Activated CD4-positive, alpha-beta T cell treated with anti-CD3 and anti-CD28 coated beads, Interleukin-2, amount 50 U/mL, for 1 hour (primary cell): Measurements from ENCODE around the gene DDX25.
"Not testable (repeated sequence)": the region's sequence is repeated elsewhere in the genome, so short reads cannot be mapped to it uniquely, and the experiment has no call there.

Experiments used
- DNase-seq: peaks from one replicate; pipeline ENCODE4 v3.0.0-alpha.2; 2020

The DDX25 gene

GRCh38 chr11:125910226-125910849 lies 6.0 kb downstream of the DDX25 start:
- DNase-seq, result no peak

GRCh38 chr11:125914601-125915000 lies 10.3 kb downstream of the DDX25 start:
- not testable (repeated sequence) for DNase-seq

- no peak for DNase-seq
Observed at GRCh38 chr11:125916683-125917347, 12.5 kb downstream of the DDX25 start.

GRCh38 chr11:125918140-125918840 lies 14.0 kb downstream of the DDX25 start:
- no peak for DNase-seq

- no peak for DNase-seq
Observed at GRCh38 chr11:125921042-125921441, 16.7 kb downstream of the DDX25 start.

GRCh38 chr11:125922156-125922555 lies 17.8 kb downstream of the DDX25 start:
- no peak for DNase-seq

GRCh38 chr11:125923012-125923579 lies 18.8 kb downstream of the DDX25 start:
- DNase-seq, result peak; percentile 50

- no peak for DNase-seq
Observed at GRCh38 chr11:125923633-125924032, 19.3 kb downstream of the DDX25 start.

GRCh38 chr11:125924384-125925007 lies 20.2 kb downstream of the DDX25 start:
- DNase-seq, result no peak

GRCh38 chr11:125925247-125925740 lies 21.0 kb downstream of the DDX25 start:
- DNase-seq, result no peak

GRCh38 chr11:125925804-125926203 lies 21.5 kb downstream of the DDX25 start:
- no peak for DNase-seq

GRCh38 chr11:125926682-125927081 lies 22.4 kb downstream of the DDX25 start:
- no peak for DNase-seq

- DNase-seq, result no peak
Observed at GRCh38 chr11:125929445-125930075, 25.3 kb downstream of the DDX25 start.

- no peak for DNase-seq
Observed at GRCh38 chr11:125930076-125930450, 25.8 kb downstream of the DDX25 start.

- no peak for DNase-seq
Observed at GRCh38 chr11:125931116-125931515, 26.8 kb downstream of the DDX25 start.

GRCh38 chr11:125931668-125932067 lies 27.4 kb downstream of the DDX25 start:
- DNase-seq, result no peak

- DNase-seq, result no peak
Observed at GRCh38 chr11:125932301-125932700, 28.0 kb downstream of the DDX25 start.

- no peak for DNase-seq
Observed at GRCh38 chr11:125933030-125933813, 28.9 kb downstream of the DDX25 start.

- no peak for DNase-seq
Observed at GRCh38 chr11:125934473-125934872, 30.2 kb downstream of the DDX25 start.

GRCh38 chr11:125935056-125935455 lies 30.7 kb downstream of the DDX25 start:
- no peak for DNase-seq

GRCh38 chr11:125935618-125936199 lies 31.4 kb downstream of the DDX25 start:
- no peak for DNase-seq
